ENCODE data around the gene FOXN3.

Gene FOXN3

DNA sequence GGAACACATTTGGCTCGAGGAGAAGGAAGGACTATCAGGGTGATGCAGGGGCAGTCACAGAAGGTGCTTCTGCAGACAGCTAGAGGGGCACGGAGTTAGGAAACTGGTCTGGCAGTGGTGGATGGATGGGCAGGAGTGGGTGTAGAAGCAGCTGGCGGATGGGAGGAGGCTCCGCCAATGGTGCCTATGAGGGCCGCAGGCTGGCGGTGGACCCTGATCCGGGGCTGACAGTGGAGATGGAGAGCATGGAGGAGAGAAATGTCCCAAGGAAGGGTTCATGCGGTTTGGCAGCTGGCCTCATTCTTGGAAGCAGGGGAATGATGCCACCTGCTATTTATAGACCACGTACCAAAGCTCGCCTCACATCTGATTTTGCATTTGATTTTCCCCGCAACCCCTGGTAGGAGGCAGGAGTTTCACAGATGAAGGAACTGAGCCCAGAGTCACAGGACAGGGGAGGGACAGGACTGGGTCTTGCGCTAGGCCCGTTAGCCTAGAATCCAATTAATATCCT is 237.1 kb downstream of the FOXN3 start:
- Mint-ChIP-seq H3K9me3 (no peaks in the 10 kb centered on the region), H3K27ac (peak overlapping the region; percentile 66), H3K27me3 (no peaks in the 10 kb centered on the region), H3K36me3 (peaks cover 49 to 78% of the 10 kb centered on the region in 2 donors), H3K4me1 (peaks cover 27 to 48% of the 10 kb centered on the region in 2 donors), H3K4me3 (no peak overlapping the region)
- DNase-seq, result no peak
- no peak for ATAC-seq (replicated peaks)

DNA sequence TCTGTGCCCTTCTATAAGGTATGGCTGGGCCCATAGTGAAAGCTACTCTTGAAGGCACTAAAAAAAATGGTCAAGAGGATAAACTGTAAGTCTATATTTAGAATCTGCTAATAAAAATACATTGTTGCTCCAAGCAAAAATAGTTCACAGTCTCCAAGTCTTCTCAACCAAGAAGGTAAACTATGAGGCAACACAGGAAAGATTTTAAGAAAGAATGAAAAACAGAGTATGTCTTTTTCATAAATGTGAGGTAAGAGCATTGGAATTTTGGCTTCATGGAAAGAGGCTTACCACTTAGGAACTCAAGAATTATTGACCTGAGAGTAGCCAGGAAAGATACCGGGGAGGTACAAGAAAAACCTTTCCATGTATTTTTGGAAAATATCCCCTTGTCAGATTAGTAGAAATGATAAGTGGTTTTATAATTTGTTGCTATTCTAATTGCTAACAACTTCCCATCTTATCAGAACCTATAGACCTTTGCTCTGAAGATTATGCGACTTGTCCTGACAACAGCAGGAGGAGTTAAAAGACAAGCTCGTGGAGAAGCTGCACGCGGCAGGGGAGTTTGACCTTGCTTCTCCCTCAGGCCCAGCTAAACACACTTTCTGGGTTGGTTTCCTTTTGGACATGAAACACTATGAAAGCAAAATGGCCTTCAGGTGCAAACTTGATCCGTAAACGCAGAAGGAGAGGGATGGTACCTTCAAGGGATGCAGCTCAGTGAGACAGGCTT is 238.1 kb downstream of the FOXN3 start:
- peaks cover 49 to 79% of the 10 kb centered on the region in 2 donors for H3K36me3 Mint-ChIP-seq
- no peaks in the 10 kb centered on the region for H3K9me3 Mint-ChIP-seq
- H3K4me1 Mint-ChIP-seq, result peaks cover 27 to 48% of the 10 kb centered on the region in 2 donors
- no peaks in the 10 kb centered on the region for H3K27me3 Mint-ChIP-seq
- no peak overlapping the region for H3K27ac Mint-ChIP-seq
- DNase-seq (no peak), ATAC-seq (replicated peaks) (no peak)
- H3K4me3 Mint-ChIP-seq, result no peak overlapping the region

DNA sequence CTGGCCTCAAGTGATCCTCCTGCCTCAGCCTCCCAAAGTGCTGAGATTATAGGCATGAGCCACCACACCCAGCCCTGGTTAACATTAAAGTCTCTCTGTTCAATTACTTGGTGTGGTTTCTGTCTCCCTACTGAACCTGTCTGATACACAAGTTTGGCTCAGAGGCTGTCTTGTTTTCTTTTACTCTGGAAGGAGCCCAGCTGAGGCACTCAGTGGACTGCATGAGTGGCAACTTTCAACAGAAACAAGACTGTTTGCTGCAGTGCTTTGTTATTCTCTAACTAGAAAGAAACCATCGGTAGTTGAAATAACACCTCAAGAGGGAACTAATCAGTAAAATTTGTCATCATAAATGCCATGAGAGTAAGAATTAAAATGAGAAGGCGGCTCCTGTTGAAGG is 238.7 kb downstream of the FOXN3 start:
- Mint-ChIP-seq H3K27me3 (no peaks in the 10 kb centered on the region), H3K4me3 (no peak overlapping the region), H3K36me3 (peaks cover 50 to 76% of the 10 kb centered on the region in 2 donors), H3K4me1 (peaks cover 27 to 48% of the 10 kb centered on the region in 2 donors), H3K9me3 (no peaks in the 10 kb centered on the region), H3K27ac (peak overlapping the region; percentile 38)
- ATAC-seq (replicated peaks) (no peak), DNase-seq (no peak)

DNA sequence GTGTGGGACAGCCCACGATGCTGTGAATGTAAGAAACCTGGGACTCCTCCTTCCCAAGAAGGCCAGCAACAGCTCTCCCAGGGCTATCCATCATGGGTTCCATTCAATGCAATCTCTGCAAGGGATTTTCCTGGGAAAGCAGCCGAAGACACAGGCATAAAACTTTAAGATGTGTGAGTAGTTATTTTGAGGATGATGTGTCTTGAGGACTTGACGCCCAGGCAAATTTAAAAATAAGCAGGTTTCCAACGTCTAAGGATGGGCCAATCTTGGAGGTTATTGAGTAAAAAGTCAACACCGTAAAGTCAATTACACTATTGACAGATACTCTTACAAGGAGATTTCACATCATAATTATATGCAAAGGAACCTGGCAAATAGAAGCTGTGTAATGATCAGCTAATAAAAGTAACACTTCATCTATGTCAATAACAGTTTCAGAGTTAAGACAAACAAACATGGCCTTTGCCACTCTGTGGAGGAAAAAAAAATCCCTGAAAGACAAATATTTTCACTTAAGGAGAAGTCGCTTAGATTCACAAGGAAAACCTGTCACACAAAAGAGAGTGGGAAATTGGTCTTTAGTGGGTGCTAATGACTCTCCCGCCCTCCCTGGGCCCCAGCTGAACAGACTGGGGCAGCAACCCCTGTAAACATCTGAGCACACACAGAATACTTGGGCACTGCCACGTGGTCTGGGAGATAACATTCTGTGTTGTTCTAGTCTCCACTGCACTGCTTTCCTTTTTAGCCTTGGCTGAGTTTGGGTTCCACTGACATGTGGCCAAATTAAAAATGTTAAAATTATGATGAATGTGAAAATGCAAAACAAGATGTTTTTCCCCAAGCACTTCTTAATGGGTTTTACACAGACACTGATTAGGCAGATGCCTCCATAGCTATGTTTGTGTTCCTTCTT is 240.9 kb downstream of the FOXN3 start:
- no peak for ATAC-seq (replicated peaks)
- H3K4me1 Mint-ChIP-seq, result peaks cover 22 to 42% of the 10 kb centered on the region in 2 donors
- no peak overlapping the region for H3K4me3 Mint-ChIP-seq
- no peak overlapping the region for H3K27ac Mint-ChIP-seq
- H3K36me3 Mint-ChIP-seq, result peaks cover 55 to 71% of the 10 kb centered on the region in 2 donors
- DNase-seq, result no peak
- no peaks in the 10 kb centered on the region for H3K27me3 Mint-ChIP-seq
- peaks cover 3 to 4% of the 10 kb centered on the region in 2 donors for H3K9me3 Mint-ChIP-seq

DNA sequence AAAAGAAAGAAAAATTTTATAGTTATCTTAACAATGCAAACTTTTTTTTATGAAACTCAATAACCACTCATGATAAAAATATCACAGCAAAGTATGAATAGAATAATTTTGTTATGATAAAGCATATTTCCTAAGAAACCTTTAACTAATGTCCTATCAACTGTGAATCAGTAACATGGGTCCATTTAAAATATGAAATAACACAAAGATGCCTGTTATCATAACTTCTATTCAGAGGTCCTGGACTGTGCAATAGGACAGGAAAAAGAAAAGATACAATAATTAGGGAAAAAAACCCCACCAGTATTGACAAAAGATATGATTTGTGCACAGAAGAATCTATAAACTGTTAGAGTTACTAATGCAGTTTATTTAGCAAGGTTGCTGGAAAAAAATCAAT is 245.4 kb downstream of the FOXN3 start:
- H3K4me1 Mint-ChIP-seq, result peaks cover 4 to 19% of the 10 kb centered on the region in 2 donors
- ATAC-seq (replicated peaks) (no peak), DNase-seq (no peak)
- H3K4me3 Mint-ChIP-seq, result no peak overlapping the region
- H3K9me3 Mint-ChIP-seq, result peaks cover 10 to 19% of the 10 kb centered on the region in 2 donors
- H3K36me3 Mint-ChIP-seq, result peaks cover 64 to 68% of the 10 kb centered on the region in 2 donors
- H3K27ac Mint-ChIP-seq, result no peak overlapping the region
- no peaks in the 10 kb centered on the region for H3K27me3 Mint-ChIP-seq

DNA sequence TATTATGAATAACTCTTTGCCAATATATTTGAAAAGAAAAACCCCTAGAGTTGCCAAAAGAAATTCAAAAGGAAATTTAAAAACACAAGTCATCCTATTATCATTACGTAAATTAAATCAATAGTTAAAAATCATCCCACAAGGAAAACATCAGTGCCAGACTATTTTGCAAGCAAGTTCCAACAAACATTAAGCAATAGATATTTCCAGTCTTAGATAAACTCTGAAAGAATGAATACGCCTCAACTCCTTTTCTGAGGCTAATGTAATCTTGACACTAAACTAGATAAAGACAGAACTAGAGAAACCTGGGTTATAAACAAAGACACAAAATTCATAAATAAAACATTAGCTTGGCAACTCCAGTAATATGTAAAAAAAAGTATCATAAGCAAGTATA is 245.9 kb downstream of the FOXN3 start:
- H3K4me3 Mint-ChIP-seq, result no peak overlapping the region
- no peak overlapping the region for H3K27ac Mint-ChIP-seq
- H3K9me3 Mint-ChIP-seq, result peaks cover 10 to 19% of the 10 kb centered on the region in 2 donors
- DNase-seq (no peak), ATAC-seq (replicated peaks) (no peak)
- peaks cover 64 to 66% of the 10 kb centered on the region in 2 donors for H3K36me3 Mint-ChIP-seq
- peaks cover 6 to 21% of the 10 kb centered on the region in 2 donors for H3K4me1 Mint-ChIP-seq
- H3K27me3 Mint-ChIP-seq, result no peaks in the 10 kb centered on the region

DNA sequence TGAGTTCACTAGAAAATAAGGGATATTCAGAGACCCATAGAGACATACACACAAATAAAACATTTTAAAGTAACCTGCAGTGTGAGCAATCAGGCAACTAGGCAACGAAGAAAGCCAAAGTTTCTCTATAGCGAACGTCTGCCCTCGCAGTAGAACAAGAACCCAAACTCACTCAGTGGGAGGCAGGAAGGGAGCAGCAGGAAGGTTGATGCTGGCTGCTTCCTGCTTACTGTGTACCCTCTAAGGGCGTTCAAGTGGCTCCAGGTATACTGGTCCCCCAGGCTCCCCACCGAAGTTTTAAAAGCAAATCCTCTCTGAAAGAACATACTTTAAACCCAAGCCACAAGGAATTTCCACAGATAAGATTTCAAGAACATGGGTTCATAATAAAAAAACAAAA is 249.3 kb downstream of the FOXN3 start:
- Mint-ChIP-seq H3K27me3 (no peaks in the 10 kb centered on the region), H3K9me3 (peaks cover 8 to 16% of the 10 kb centered on the region in 2 donors), H3K36me3 (peaks cover 54 to 66% of the 10 kb centered on the region in 2 donors), H3K4me1 (peaks cover 26 to 45% of the 10 kb centered on the region in 2 donors), H3K4me3 (no peak overlapping the region), H3K27ac (peak overlapping the region; percentile 7)
- DNase-seq, result no peak
- no peak for ATAC-seq (replicated peaks)

DNA sequence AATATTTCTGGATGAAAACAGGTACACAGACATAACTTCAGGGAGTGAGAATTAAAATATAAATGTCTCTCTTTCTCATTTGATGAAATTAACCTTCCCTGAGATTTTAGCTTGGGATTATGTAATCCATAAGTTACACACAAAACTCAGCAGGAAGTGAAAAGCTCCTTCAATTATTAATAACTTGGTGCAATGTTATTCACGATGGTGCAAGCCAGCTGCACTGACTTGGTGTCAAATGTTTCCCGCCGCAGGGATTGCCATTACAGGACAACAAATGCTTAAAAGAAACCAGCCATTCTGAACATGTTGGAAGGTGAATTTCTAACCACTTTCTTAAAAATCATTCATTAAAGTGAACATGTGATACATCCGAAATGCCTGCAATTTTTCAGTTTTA is 250.4 kb downstream of the FOXN3 start:
- Mint-ChIP-seq H3K36me3 (peaks cover 56 to 69% of the 10 kb centered on the region in 2 donors), H3K27ac (no peak overlapping the region), H3K9me3 (peaks cover 6 to 16% of the 10 kb centered on the region in 2 donors), H3K27me3 (no peaks in the 10 kb centered on the region), H3K4me1 (peaks cover 26 to 45% of the 10 kb centered on the region in 2 donors), H3K4me3 (no peak overlapping the region)
- DNase-seq, result no peak
- no peak for ATAC-seq (replicated peaks)

DNA sequence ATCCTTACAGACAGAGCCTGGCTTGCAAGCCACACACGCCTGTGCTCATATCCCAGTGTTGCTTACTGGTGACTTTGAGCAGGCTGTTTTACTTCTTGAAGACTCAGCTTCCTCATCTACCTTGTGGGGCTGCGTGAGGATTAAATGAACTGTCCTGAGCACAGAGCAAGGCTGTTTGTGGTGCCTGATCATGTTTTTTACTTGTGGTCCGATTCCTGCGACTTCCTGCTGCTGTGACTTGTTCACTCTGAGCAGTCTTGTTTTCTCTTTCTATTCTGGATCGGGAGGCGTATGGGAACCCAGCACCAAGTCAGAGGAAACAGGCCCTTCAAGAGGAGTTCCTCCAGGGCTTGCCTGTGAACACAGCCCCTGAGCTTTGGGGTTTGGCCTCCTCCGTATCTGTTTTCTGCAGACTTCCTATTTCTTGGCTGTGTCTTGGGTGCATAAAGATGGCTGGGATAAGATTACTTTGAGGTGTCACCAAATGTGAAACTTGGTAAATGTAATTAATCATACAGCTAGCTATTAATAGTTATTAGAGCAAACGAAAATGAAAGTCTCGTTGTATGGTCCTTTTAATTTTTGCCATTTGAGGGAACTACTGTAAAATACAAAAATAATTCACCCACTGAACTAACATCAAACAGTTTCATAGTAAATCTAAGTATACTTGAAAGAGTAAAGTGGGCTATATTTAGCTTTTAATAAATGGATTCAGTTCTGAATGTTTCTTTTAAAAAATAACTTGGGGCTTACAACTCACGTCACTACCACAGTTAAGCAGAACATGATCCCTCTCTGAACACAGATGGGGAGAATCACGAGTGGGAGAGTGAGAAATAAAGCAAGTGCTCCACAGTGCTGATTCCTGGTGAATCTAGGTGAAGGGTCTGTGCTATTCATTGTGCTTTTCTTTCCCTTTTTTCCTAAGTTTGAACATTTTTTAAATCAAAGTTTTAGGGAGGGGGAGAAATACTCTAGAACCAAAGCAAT is 251.5 kb downstream of the FOXN3 start:
- peak; percentile 72 for ATAC-seq (replicated peaks)
- Mint-ChIP-seq H3K4me3 (peak overlapping the region; percentile 81 to 89), H3K9me3 (peaks cover 6 to 16% of the 10 kb centered on the region in 2 donors), H3K27ac (peak overlapping the region; percentile 97), H3K27me3 (no peaks in the 10 kb centered on the region), H3K4me1 (peaks cover 26 to 49% of the 10 kb centered on the region in 2 donors), H3K36me3 (peaks cover 58 to 72% of the 10 kb centered on the region in 2 donors)
- DNase-seq, result peak; percentile 20

DNA sequence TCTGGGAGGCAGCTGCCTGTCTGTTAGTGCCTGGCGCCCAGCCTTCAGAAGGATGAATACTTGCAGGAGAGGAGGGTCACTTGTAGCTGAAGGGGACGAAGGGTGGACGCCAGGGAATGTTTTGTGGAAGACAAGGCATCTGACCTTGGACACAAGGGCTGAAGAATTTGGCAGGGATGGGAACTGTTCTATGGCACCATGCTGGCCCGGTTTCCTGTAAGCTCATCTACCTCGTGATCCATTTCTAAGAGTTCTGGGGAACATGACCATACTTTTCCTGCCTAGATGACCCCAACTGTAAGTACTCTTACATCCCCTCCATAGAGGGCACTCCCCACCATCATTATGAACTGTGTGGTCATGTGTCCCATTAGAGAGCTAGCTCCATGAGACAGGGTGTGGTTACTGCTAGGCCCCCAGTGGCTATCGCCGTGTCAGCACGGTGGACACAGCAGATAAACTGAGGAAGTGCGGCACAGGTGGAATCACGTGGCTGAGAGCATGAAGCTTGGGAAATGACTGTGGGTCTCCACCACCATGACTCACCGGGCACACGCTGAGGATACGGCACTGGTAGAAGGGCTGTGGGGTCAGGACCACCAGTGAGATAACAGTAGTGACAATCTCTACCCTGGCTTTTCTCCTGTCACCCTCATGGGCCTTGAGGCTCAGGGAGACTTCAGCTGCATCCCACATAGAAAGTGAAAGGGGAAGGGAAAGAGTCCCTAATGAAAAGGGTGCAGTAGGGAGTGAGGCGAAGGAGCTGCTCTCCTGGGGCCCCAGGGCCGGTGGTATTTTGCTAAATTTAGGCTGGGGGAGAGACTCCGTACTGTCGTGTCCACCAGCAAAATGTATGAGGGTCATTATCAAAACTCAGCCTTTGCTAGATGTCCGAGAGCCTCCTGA is 252.6 kb downstream of the FOXN3 start:
- Mint-ChIP-seq H3K4me3 (peak overlapping the region; percentile 81 to 89), H3K9me3 (peaks cover 6 to 13% of the 10 kb centered on the region in 2 donors), H3K27me3 (no peaks in the 10 kb centered on the region), H3K36me3 (peaks cover 59 to 71% of the 10 kb centered on the region in 2 donors), H3K27ac (peak overlapping the region; percentile 97), H3K4me1 (peaks cover 29 to 54% of the 10 kb centered on the region in 2 donors)
- ATAC-seq (replicated peaks) (peak; percentile 58 to 59), DNase-seq (peak; percentile 17)

DNA sequence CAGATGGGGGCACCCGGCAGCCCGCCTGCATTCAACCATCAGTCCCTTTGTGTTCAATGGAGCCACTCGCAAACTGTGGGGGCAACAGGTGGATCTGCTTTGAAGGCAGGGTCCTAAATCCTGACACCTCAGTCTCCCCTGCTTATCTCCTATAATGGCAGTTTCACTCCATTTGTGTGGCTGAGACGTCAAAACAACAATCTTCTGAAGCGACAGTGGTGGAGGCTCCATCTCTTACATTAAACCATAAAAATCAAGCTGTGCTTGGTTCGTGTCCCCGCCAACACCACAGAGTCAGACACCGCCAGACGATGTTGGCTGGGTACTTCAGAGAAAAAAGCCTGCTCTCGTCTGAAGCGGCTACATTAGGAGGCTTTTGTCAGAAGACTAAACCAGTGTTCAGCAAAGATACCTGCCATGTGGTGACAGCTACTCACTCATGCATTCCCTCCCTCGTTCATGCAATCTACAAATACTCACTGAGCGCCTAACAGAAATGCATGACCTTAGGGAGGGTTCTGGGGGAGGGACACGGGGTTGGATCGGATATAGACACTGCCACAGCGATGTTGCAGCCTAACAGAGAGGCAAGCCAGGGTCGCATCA is 253.9 kb downstream of the FOXN3 start:
- Mint-ChIP-seq H3K27ac (no peak overlapping the region), H3K4me3 (no peak overlapping the region), H3K9me3 (peaks cover 0 to 3% of the 10 kb centered on the region in 2 donors), H3K27me3 (no peaks in the 10 kb centered on the region), H3K36me3 (peaks cover 54 to 67% of the 10 kb centered on the region in 2 donors), H3K4me1 (peaks cover 27 to 51% of the 10 kb centered on the region in 2 donors)
- ATAC-seq (replicated peaks) (no peak), DNase-seq (no peak)

DNA sequence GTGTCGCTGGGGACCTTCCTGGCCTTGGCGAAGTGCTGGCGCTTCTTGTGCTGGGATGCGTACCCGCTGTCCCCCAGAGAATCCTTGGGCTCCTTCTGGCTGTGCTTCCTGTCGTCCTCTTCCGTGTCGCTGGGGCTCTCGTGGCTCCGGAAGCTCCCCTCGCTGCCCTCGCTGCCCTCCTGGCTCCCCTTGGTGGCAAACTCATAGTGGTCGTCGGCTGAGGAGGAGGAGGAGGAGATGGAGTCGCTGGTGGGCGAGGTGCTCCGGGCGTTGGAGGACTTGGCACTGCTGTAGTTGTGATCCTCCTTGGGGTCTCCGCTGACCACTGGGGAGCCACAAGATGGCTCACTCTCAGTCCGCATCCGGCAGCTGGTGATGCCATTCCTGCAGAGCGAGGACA is 254.4 kb downstream of the FOXN3 start:
- ATAC-seq (replicated peaks), result no peak
- no peaks in the 10 kb centered on the region for H3K9me3 Mint-ChIP-seq
- peaks cover 27 to 45% of the 10 kb centered on the region in 2 donors for H3K4me1 Mint-ChIP-seq
- H3K4me3 Mint-ChIP-seq, result no peak overlapping the region
- no peak overlapping the region for H3K27ac Mint-ChIP-seq
- no peaks in the 10 kb centered on the region for H3K27me3 Mint-ChIP-seq
- H3K36me3 Mint-ChIP-seq, result peaks cover 54 to 65% of the 10 kb centered on the region in 2 donors
- DNase-seq, result no peak
